Gastrocnemius medialis (tissue), 4 donors: ENCODE measurements around the gene RPRD1A. TPM values are rescaled to one million over a fixed set of nuclear protein-coding genes. Genes with fewer than 3 reads are reported as not detected.

Experiments used
- ATAC-seq, 2 donors: fragments of 150-250 bp; one replicate each; pipeline ENCODE4 v1.9.1; 2016
- DNase-seq, 2 donors: peaks; one replicate each; pipeline ENCODE4 v3.0.0-alpha.2; 2019
- H3K27ac ChIP-seq, 4 donors: fragments of 200-600 bp; sonication (generic); 1 replicate in 1 of 4; 2 replicates in 3 of 4; pipeline ENCODE4 v1.5.1; 2016 to 2018; ENCODE audit warnings: mild to moderate bottlenecking in 2 of 4, moderate library complexity in 1 of 4
- H3K27me3 ChIP-seq, 3 donors: fragments of 200-600 bp; sonication (generic) in 2 of 3; 1 replicate in 1 of 3; 2 replicates in 2 of 3; pipeline versions ENCODE4 v1.5.1 to v1.6.0; 2016 to 2019; ENCODE audit warnings: mild to moderate bottlenecking in 1 of 3, moderate library complexity in 1 of 3
- H3K36me3 ChIP-seq, 2 donors: fragments of 200-600 bp; sonication (generic) in 1 of 2; one replicate each; pipeline ENCODE4 v1.5.1; 2017 to 2018
- H3K4me1 ChIP-seq, 2 donors: fragments of 200-600 bp; sonication (generic) in 1 of 2; one replicate each; pipeline ENCODE4 v1.5.1; 2016 to 2017; ENCODE audit warnings: mild to moderate bottlenecking in 2 of 2
- H3K4me3 ChIP-seq, 4 donors: fragments of 200-600 bp; sonication (generic) in 3 of 4; 1 replicate in 1 of 4; 2 replicates in 3 of 4; pipeline ENCODE4 v1.5.1; 2016 to 2019; ENCODE audit warnings: mild to moderate bottlenecking in 2 of 4
- H3K9me3 ChIP-seq, 3 donors: fragments of 200-600 bp; sonication (generic) in 2 of 3; 1 replicate in 1 of 3; 2 replicates in 2 of 3; pipeline ENCODE4 v1.5.1; 2016 to 2019
- POLR2A ChIP-seq, 2 donors: fragments of 450-650 bp; IDR thresholded peaks; one replicate each; pipeline ENCODE4 v1.6.1; 2017; ENCODE audit warnings: antibody characterized with exemption in 2 of 2, mild to moderate bottlenecking in 2 of 2, moderate library complexity in 2 of 2
- in situ Hi-C, 4 donors: fragments of 200-750 bp; cut with MboI; loops; one replicate each; pipeline versions ENCODE4 v1.15.0 to v1.8.0; 2017; ENCODE audit warnings: low sequenced_read_pairs in 4 of 4
- intact Hi-C: fragments of 100-400 bp; cut with DNase I; formaldehyde crosslinking; loops from one replicate; pipeline ENCODE4 v1.15.1; 2023; ENCODE audit warnings: low total_unique reads
- total RNA-seq, 4 donors: library from RNA; depleted of rRNA; stranded (reverse); fragments of >200 nt; gene quantifications; one replicate each; pipeline versions ENCODE4 v1.1.0 to v1.2.3, GENCODE V29; 2016
- TF ChIP-seq, protein P1 (sequence below), 5 experiments: fragments of 450-650 bp in 3 of 5; fragments of 200-600 bp in 2 of 5; sonication (generic) in 2 of 5; IDR thresholded peaks in 4 of 5; conservative IDR thresholded peaks in 1 of 5; 1 replicate in 4 of 5; 2 replicates in 1 of 5; pipeline ENCODE4 v1.5.1; 2016 to 2019; ENCODE audit warnings: antibody characterized with exemption in 5 of 5, mild to moderate bottlenecking in 3 of 5, moderate library complexity in 3 of 5

RPRD1A gene
- total RNA-seq, 4 donors from 2014 or later: 59.6 to 63.8 (median 61.8) TPM

DNA sequence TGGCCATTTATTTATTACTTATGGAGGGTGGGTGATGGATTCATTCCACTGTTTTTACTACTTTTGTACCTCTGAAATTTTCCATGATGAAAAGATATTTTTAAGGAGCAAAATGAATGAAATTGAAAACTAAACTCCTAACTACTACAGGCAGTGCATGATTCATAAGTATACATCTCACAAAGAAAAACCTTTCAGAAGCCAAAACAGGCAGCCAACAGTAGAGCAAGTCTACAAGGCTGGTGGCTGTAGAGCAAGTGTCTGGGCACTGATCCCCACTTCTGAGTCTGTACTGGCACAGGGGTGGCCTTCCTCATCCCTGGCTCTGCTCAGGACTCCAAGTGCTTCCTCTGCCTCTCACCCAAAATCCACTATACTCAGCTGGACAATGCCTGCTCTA, 103.0 kb downstream of the RPRD1A start:
- DNase-seq (no peak), ATAC-seq (no peak)
- in situ Hi-C loops: loop anchor here (25.0 kb wide), 4 partner anchors 377 to 727 kb away; partner anchors contain the start of genes ZNF397 (in 2 of the 4), GALNT1 (in 1 of the 4) and ZNF396 (in 1 of the 4)

DNA sequence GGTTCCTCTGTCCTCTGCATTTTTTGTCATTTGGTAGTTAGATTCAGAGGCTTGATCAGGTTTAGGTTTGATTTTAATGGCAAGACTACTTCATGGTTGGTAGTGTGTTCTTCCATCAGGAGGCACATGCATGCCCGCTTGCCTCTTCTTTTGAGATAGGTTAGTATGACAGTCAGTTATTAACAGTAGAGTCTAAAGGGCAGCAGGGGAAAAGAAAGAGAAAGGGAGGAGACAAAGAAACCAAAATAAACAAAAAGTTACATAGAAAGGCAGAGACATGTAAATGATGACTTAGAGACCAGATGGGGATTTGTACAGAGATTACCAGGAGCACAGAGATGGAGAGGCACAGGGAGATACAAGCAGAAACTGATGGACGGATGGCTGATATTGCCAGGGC, 105.0 kb downstream of the RPRD1A start:
- intact Hi-C loops (no loop called here), in situ Hi-C loops (loop anchor here (25.0 kb wide), 4 partner anchors 375 to 725 kb away; partner anchors contain the start of genes ZNF397 (in 2 of the 4), GALNT1 (in 1 of the 4) and ZNF396 (in 1 of the 4))
- no peak overlapping the region for H3K27ac ChIP-seq
- H3K4me1 ChIP-seq: no peaks in the 10 kb centered on the region
- H3K4me3 ChIP-seq: no peak overlapping the region
- peaks cover 0 to 8% (median 0%) of the 10 kb centered on the region in 3 donors for H3K27me3 ChIP-seq
- no peaks in the 10 kb centered on the region for H3K36me3 ChIP-seq
- peaks cover 0 to 3% (median 0%) of the 10 kb centered on the region in 3 donors for H3K9me3 ChIP-seq
- ATAC-seq: no peak
- TF ChIP-seq POLR2A (IDR thresholded peaks at IDR 0.05): no peak
- TF ChIP-seq, protein P1, sequence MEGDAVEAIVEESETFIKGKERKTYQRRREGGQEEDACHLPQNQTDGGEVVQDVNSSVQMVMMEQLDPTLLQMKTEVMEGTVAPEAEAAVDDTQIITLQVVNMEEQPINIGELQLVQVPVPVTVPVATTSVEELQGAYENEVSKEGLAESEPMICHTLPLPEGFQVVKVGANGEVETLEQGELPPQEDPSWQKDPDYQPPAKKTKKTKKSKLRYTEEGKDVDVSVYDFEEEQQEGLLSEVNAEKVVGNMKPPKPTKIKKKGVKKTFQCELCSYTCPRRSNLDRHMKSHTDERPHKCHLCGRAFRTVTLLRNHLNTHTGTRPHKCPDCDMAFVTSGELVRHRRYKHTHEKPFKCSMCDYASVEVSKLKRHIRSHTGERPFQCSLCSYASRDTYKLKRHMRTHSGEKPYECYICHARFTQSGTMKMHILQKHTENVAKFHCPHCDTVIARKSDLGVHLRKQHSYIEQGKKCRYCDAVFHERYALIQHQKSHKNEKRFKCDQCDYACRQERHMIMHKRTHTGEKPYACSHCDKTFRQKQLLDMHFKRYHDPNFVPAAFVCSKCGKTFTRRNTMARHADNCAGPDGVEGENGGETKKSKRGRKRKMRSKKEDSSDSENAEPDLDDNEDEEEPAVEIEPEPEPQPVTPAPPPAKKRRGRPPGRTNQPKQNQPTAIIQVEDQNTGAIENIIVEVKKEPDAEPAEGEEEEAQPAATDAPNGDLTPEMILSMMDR (IDR thresholded peaks at IDR 0.05 in 4 of 5, conservative IDR thresholded peaks at IDR 0.05 in 1 of 5): no peak
- DNase-seq: no peak

More for the DNA sequence above, 103.0 kb downstream of the RPRD1A start:
- TF ChIP-seq, protein P1 (IDR thresholded peaks at IDR 0.05 in 4 of 5, conservative IDR thresholded peaks at IDR 0.05 in 1 of 5): no peak
- no peaks in the 10 kb centered on the region for H3K36me3 ChIP-seq
- H3K4me3 ChIP-seq: no peak overlapping the region
- H3K4me1 ChIP-seq: no peaks in the 10 kb centered on the region
- peaks cover 0 to 3% (median 0%) of the 10 kb centered on the region in 3 donors for H3K9me3 ChIP-seq
- no peak overlapping the region for H3K27ac ChIP-seq
- H3K27me3 ChIP-seq: peaks cover 0 to 4% (median 0%) of the 10 kb centered on the region in 3 donors
- intact Hi-C loops: no loop called here

DNA sequence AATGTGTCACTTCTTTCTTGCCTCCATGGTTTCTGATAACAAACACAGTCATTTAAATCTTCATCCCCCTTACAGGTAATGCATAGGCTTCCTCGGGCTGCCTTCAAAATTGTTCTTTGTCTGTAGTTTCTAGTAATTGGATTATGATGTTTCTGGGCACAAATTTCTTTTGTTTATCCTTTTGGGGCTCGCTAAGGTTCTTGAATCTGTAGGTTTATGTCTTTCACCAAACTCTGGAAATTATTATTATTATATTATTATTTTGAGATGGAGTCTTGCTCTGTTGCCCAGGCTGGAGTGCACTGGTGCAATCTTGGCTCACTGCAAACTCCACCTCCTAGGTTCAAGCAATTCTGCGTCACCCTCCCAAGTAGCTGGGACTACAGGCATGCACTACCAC, 111.1 kb downstream of the RPRD1A start:
- no peak overlapping the region for H3K4me3 ChIP-seq
- peaks cover 0 to 3% (median 0%) of the 10 kb centered on the region in 3 donors for H3K9me3 ChIP-seq
- H3K4me1 ChIP-seq: no peaks in the 10 kb centered on the region
- no peaks in the 10 kb centered on the region for H3K36me3 ChIP-seq
- no peak overlapping the region for H3K27ac ChIP-seq
- no peak for DNase-seq
- TF ChIP-seq, protein P1 (IDR thresholded peaks at IDR 0.05 in 4 of 5, conservative IDR thresholded peaks at IDR 0.05 in 1 of 5): no peak
- TF ChIP-seq POLR2A (IDR thresholded peaks at IDR 0.05): no peak
- in situ Hi-C loops (loop anchor here (10.0 to 25.0 kb wide), 5 partner anchors 201 to 719 kb away; partner anchors contain the start of genes ZNF397 (in 2 of the 4), GALNT1 (in 1 of the 4) and ZNF396 (in 1 of the 4)), intact Hi-C loops (no loop called here)
- peaks cover 0 to 25% (median 11%) of the 10 kb centered on the region in 3 donors for H3K27me3 ChIP-seq
- no peak for ATAC-seq

DNA sequence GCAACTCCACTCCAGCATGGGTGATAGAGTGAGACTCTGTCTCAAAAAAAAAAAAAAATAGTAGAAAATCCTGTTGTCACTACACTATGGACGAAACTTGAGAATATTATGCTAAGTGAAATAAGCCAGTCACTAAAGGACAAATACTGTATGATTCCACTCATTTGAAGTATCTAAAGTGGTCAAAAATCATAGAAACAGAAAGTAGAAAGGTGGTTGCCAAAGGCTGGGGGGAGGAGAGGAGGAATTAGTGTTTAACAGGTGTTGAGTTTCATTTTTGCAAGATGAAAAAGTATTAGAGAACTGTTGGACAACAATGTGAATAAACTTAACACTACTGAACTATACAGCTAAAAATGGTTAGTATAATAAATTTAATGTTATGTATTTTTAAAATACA, 113.7 kb downstream of the RPRD1A start:
- Histone ChIP-seq H3K9me3 (no peaks in the 10 kb centered on the region), H3K36me3 (no peaks in the 10 kb centered on the region), H3K4me3 (no peak overlapping the region), H3K27me3 (peaks cover 0 to 20% (median 11%) of the 10 kb centered on the region in 3 donors), H3K27ac (no peak overlapping the region), H3K4me1 (peaks cover 5% of the 10 kb centered on the region in 2 donors)
- intact Hi-C loops: no loop called here
- ATAC-seq (no peak), DNase-seq (no peak)
- in situ Hi-C loops: loop anchor here (5.0 to 25.0 kb wide), 6 partner anchors 196 to 716 kb away; partner anchors contain the start of genes ZNF397 (in 2 of the 4), GALNT1 (in 1 of the 4) and ZNF396 (in 1 of the 4)
- TF ChIP-seq POLR2A (IDR thresholded peaks at IDR 0.05): no peak
- TF ChIP-seq, protein P1 (IDR thresholded peaks at IDR 0.05 in 4 of 5, conservative IDR thresholded peaks at IDR 0.05 in 1 of 5): no peak
